Liver (tissue), 9 donors: Measurements from ENCODE around the gene LRRC10B. TPM values are rescaled to one million over a fixed set of nuclear protein-coding genes. Genes with fewer than 3 reads are reported as not detected.

Source experiments
- DNase-seq: peaks from one replicate; pipeline ENCODE4 v3.0.0-alpha.2; 2017; ENCODE audit warnings: low spot score
- H3K27ac ChIP-seq, 2 donors: one replicate each; pipeline ENCODE4 v1.7.0; 2013; ENCODE audit warnings: inconsistent platforms in 2 of 2, low read length in 2 of 2, control low read depth in 1 of 2, low read depth in 1 of 2, mild to moderate bottlenecking in 1 of 2
- H3K27me3 ChIP-seq, 4 donors: one replicate each; pipeline versions ENCODE4 v1.6.1 to v1.7.0; 2013; ENCODE audit warnings: low read length in 3 of 4, inconsistent platforms in 1 of 4, mild to moderate bottlenecking in 1 of 4, moderate library complexity in 1 of 4; ENCODE audit not compliant: control insufficient read depth in 4 of 4, insufficient read depth in 4 of 4
- H3K36me3 ChIP-seq, 4 donors: one replicate each; pipeline versions ENCODE4 v1.6.1 to v1.7.0; 2013; ENCODE audit warnings: low read length in 3 of 4, mild to moderate bottlenecking in 3 of 4, low read depth in 1 of 4, moderate library complexity in 1 of 4; ENCODE audit not compliant: control insufficient read depth in 4 of 4, insufficient read depth in 3 of 4
- H3K4me1 ChIP-seq, 4 donors: one replicate each; pipeline versions ENCODE4 v1.6.1 to v1.7.0; 2013; ENCODE audit warnings: low read length in 3 of 4, mild to moderate bottlenecking in 3 of 4, moderate library complexity in 1 of 4; ENCODE audit not compliant: control insufficient read depth in 4 of 4, insufficient read depth in 4 of 4
- H3K4me3 ChIP-seq, 3 donors: one replicate each; pipeline versions ENCODE4 v1.6.1 to v1.7.0; 2013; ENCODE audit warnings: low read length in 3 of 3, control low read depth in 1 of 3, low read depth in 1 of 3, mild to moderate bottlenecking in 1 of 3
- H3K9ac ChIP-seq, 2 donors: one replicate each; pipeline ENCODE4 v1.7.0; 2013; ENCODE audit warnings: low read length in 2 of 2, mild to moderate bottlenecking in 2 of 2, moderate library complexity in 2 of 2, control low read depth in 1 of 2, low read depth in 1 of 2
- H3K9me3 ChIP-seq, 4 donors: one replicate each; pipeline versions ENCODE4 v1.6.1 to v1.7.0; 2013; ENCODE audit warnings: low read length in 3 of 4; ENCODE audit not compliant: control insufficient read depth in 4 of 4
- CTCF ChIP-seq: fragments of 150-350 bp; IDR thresholded peaks from 2 replicates; pipeline ENCODE4 v1.5.1; 2017; ENCODE audit warnings: improper control_type of control experiment, low read depth, low read length; ENCODE audit not compliant: missing input control
- FOXA1 ChIP-seq: IDR thresholded peaks from 2 replicates; pipeline ENCODE4 v1.6.1; 2016; ENCODE audit warnings: antibody characterized with exemption
- FOXA2 ChIP-seq: IDR thresholded peaks from 2 replicates; pipeline ENCODE4 v1.6.1; 2016; ENCODE audit warnings: antibody characterized with exemption
- GABPA ChIP-seq, 2 donors: IDR thresholded peaks in 1 of 2; conservative IDR thresholded peaks in 1 of 2; 2 replicates each; pipeline ENCODE4 v1.6.1; 2016; ENCODE audit warnings: antibody characterized with exemption in 2 of 2, mild to moderate bottlenecking in 1 of 2, moderate library complexity in 1 of 2
- HNF4A ChIP-seq, 2 donors: conservative IDR thresholded peaks; 2 replicates each; pipeline ENCODE4 v1.6.1; 2016; ENCODE audit warnings: antibody characterized with exemption in 2 of 2, mild to moderate bottlenecking in 2 of 2
- HNF4G ChIP-seq: IDR thresholded peaks from 2 replicates; pipeline ENCODE4 v1.6.1; 2016; ENCODE audit warnings: antibody characterized with exemption
- JUND ChIP-seq, 2 donors: IDR thresholded peaks; 2 replicates each; pipeline ENCODE4 v1.6.1; 2016; ENCODE audit warnings: antibody characterized with exemption in 2 of 2
- NR2F2 ChIP-seq: IDR thresholded peaks from 2 replicates; pipeline ENCODE4 v1.6.1; 2016; ENCODE audit warnings: antibody characterized with exemption
- RAD21 ChIP-seq, 2 donors: IDR thresholded peaks; 2 replicates each; pipeline ENCODE4 v1.6.1; 2016; ENCODE audit warnings: antibody characterized with exemption in 2 of 2, mild to moderate bottlenecking in 2 of 2
- RXRA ChIP-seq, 2 donors: IDR thresholded peaks; 2 replicates each; pipeline ENCODE4 v1.6.1; 2017 to 2018; ENCODE audit warnings: antibody characterized with exemption in 2 of 2, mild to moderate bottlenecking in 1 of 2
- SP1 ChIP-seq: IDR thresholded peaks from 2 replicates; pipeline ENCODE4 v1.6.1; 2018; ENCODE audit warnings: antibody characterized with exemption, mild to moderate bottlenecking
- YY1 ChIP-seq: IDR thresholded peaks from 2 replicates; pipeline ENCODE4 v1.6.1; 2016; ENCODE audit warnings: antibody characterized with exemption, mild to moderate bottlenecking
- WGBS: extraction: QIAGEN DNeasy Blood & Tissue Kit; methylation state at CpG from one replicate; pipeline ENCODE4 v1.1.7; 2013; 5-methylcytosine and 5-hydroxymethylcytosine counted together
- polyA plus RNA-seq, 2 donors: library from polyadenylated mRNA; stranded (reverse) in 1 of 2; unstranded in 1 of 2; fragments of 200-250 nt in 1 of 2; fragments of >200 nt in 1 of 2; fragmentation: Nextera tagmentation in 1 of 2; extraction: Ambion mirVana in 1 of 2; gene quantifications; one replicate each; pipeline versions ENCODE4 v1.2.1 to v1.2.3, GENCODE V29; 2013 to 2015
- total RNA-seq, 2 donors: library from RNA; depleted of rRNA; stranded (reverse); fragments of >200 nt; gene quantifications; one replicate each; pipeline ENCODE4 v1.2.3, GENCODE V29; 2014
- TF ChIP-seq, protein P1 (sequence below): IDR thresholded peaks from 2 replicates; pipeline ENCODE4 v1.6.1; 2016; ENCODE audit warnings: antibody characterized with exemption
- TF ChIP-seq, protein P2 (sequence below): IDR thresholded peaks from 2 replicates; pipeline ENCODE4 v1.6.1; 2016; ENCODE audit warnings: antibody characterized with exemption
- TF ChIP-seq, protein P3 (sequence below): IDR thresholded peaks from 2 replicates; pipeline ENCODE4 v1.6.1; 2016; ENCODE audit warnings: antibody characterized with exemption
- donor health status: healthy.
- donor health status: healthy.
- donor health status: healthy.
- donor health status: healthy.
- donor health status: healthy.

Gene LRRC10B
- total and polyA plus RNA-seq, 4 donors: 0.03 to 0.08 TPM; not detected in 2

DNA sequence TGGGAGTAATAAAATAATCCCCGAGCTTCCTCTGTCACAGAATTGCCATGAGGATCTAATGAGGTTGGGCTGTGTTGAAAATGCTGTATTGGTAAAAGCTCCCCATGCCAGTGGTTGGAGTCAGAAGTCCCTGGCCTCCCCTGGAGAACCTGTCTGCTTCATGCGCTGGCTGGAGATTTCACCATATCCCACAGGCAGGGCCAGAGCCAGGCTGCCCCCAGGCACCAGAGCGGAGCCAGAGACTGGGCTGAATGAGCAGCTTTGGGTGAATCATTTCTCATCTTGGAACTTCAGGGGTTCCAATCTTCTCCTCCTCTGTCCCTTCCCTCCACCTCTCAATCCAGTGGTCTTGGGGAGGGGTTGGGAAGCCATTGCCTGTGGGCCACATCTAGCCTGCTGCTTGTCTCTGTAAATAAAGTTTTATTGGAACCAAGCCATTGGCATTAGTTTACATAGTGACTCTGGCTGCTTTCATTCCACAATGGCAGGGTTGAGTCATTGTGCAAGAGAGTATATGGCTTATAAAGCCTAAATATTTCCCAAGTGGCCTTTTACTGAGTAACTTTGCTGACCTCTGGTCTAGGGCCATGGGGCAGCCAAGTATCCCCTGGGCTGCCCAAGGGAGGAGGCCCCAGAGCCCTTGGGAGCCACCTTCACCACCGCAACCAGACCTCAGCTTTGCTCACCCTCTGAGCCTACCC is 35.2 kb downstream of the LRRC10B start (continued):
- TF ChIP-seq FOXA2 (peak; percentile 78), RXRA (IDR thresholded peaks at IDR 0.05) (peak; percentile 79 to 92), JUND (IDR thresholded peaks at IDR 0.05) (peak in 1 of 2 donors; percentile 77)
- TF ChIP-seq, protein P1, sequence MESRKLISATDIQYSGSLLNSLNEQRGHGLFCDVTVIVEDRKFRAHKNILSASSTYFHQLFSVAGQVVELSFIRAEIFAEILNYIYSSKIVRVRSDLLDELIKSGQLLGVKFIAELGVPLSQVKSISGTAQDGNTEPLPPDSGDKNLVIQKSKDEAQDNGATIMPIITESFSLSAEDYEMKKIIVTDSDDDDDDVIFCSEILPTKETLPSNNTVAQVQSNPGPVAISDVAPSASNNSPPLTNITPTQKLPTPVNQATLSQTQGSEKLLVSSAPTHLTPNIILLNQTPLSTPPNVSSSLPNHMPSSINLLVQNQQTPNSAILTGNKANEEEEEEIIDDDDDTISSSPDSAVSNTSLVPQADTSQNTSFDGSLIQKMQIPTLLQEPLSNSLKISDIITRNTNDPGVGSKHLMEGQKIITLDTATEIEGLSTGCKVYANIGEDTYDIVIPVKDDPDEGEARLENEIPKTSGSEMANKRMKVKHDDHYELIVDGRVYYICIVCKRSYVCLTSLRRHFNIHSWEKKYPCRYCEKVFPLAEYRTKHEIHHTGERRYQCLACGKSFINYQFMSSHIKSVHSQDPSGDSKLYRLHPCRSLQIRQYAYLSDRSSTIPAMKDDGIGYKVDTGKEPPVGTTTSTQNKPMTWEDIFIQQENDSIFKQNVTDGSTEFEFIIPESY: no peak

- no peak for DNase-seq
- H3K27me3 ChIP-seq: no peaks in the 10 kb centered on the region
- H3K9me3 ChIP-seq: no peaks in the 10 kb centered on the region
- 96% methylated on average over 6 of the region's 6 CpGs for WGBS
- H3K27ac ChIP-seq: no peak overlapping the region
- no peaks in the 10 kb centered on the region for H3K36me3 ChIP-seq
- TF ChIP-seq GABPA (IDR thresholded peaks at IDR 0.05 in 1 of 2, conservative IDR thresholded peaks at IDR 0.05 in 1 of 2) (no peak), FOXA2 (no peak), SP1 (no peak), YY1 (no peak), JUND (IDR thresholded peaks at IDR 0.05) (no peak)
- TF ChIP-seq, protein P2, sequence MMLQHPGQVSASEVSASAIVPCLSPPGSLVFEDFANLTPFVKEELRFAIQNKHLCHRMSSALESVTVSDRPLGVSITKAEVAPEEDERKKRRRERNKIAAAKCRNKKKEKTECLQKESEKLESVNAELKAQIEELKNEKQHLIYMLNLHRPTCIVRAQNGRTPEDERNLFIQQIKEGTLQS: no peak
- H3K4me3 ChIP-seq: no peak overlapping the region
- H3K9ac ChIP-seq: no peak overlapping the region
- H3K4me1 ChIP-seq: peaks cover 5 to 10% (median 7%) of the 10 kb centered on the region in 4 donors
These were observed 35.9 kb downstream of the LRRC10B start for GRCh38 chr11:61544466-61544865.

GRCh38 chr11:61545341-61545740 is 36.8 kb downstream of the LRRC10B start:
- H3K36me3 ChIP-seq: no peaks in the 10 kb centered on the region
- no peak overlapping the region for H3K9ac ChIP-seq
- 95% methylated on average over 7 of the region's 7 CpGs for WGBS
- peaks cover 5 to 10% (median 7%) of the 10 kb centered on the region in 4 donors for H3K4me1 ChIP-seq
- no peak overlapping the region for H3K27ac ChIP-seq
- H3K27me3 ChIP-seq: no peaks in the 10 kb centered on the region
- H3K4me3 ChIP-seq: no peak overlapping the region
- peak; percentile 14 for TF ChIP-seq CTCF
- TF ChIP-seq, protein P3, sequence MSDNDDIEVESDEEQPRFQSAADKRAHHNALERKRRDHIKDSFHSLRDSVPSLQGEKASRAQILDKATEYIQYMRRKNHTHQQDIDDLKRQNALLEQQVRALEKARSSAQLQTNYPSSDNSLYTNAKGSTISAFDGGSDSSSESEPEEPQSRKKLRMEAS: no peak
- DNase-seq: no peak
- H3K9me3 ChIP-seq: no peaks in the 10 kb centered on the region

DNA sequence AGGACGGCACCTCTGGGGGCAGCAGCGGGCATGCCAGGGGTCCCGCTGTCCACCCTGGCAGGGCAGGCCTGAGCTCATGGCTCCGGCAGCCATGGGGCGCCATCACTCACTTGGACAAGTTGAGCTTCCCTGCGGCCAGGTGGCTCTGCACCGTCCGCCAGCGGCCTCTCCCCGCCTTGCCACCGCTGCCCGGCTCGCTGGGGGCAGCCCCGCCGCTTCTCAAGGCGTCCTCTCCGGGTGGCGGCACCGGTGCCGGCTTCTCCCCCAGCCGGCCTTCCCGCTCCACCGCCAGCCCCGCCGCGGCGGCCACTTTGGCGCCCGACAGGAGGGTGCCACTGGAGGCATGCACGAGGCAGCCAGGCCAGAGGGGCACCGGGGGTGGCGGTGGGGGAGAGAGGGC is 37.4 kb downstream of the LRRC10B start:
- no peak overlapping the region for H3K27ac ChIP-seq
- H3K36me3 ChIP-seq: no peaks in the 10 kb centered on the region
- no peak overlapping the region for H3K4me3 ChIP-seq
- WGBS: 95% methylated on average over 32 of the region's 32 CpGs
- DNase-seq: no peak
- no peaks in the 10 kb centered on the region for H3K27me3 ChIP-seq
- H3K4me1 ChIP-seq: peaks cover 5 to 10% (median 7%) of the 10 kb centered on the region in 4 donors
- no peak overlapping the region for H3K9ac ChIP-seq
- H3K9me3 ChIP-seq: no peaks in the 10 kb centered on the region
- TF ChIP-seq JUND (IDR thresholded peaks at IDR 0.05) (no peak), RXRA (IDR thresholded peaks at IDR 0.05) (no peak), HNF4A (conservative IDR thresholded peaks at IDR 0.05) (no peak), RAD21 (IDR thresholded peaks at IDR 0.05) (no peak), NR2F2 (no peak), FOXA1 (no peak), HNF4G (no peak), GABPA (IDR thresholded peaks at IDR 0.05 in 1 of 2, conservative IDR thresholded peaks at IDR 0.05 in 1 of 2) (no peak)
- TF ChIP-seq, protein P1: no peak
